K562 (cell line): ENCODE measurements around the gene DEDD2. TPM values are rescaled to one million over a fixed set of nuclear protein-coding genes. Genes with fewer than 3 reads are reported as not detected.

ENCODE experiments used
- CCAR2 ChIP-seq: fragments of 200-400 bp; formaldehyde crosslinking; IDR thresholded peaks from 2 replicates; pipeline ENCODE4 v1.6.1; 2017; ENCODE audit warnings: mild to moderate bottlenecking, low read depth, low read length
- ETS1 ChIP-seq: conservative IDR thresholded peaks from 2 replicates; pipeline ENCODE4 v1.6.1; 2011; ENCODE audit warnings: low read depth, mild to moderate bottlenecking, low read length; ENCODE audit not compliant: control insufficient read depth
- KLF6 ChIP-seq: fragments of 250-450 bp; sonication (Bioruptor Pico); IDR thresholded peaks from 2 replicates; pipeline ENCODE4 v1.4.0; 2020; ENCODE audit warnings: mild to moderate bottlenecking, moderate library complexity, borderline replicate concordance
- NR3C1 ChIP-seq: sonication (generic); formaldehyde crosslinking; IDR thresholded peaks from 2 replicates; pipeline ENCODE4 v1.8.1; 2022; ENCODE audit warnings: missing genetic modification reagents
- NRF1 ChIP-seq, 2 experiments: fragments of 450-650 bp; IDR thresholded peaks in 1 of 2; conservative IDR thresholded peaks in 1 of 2; 2 replicates each; pipeline ENCODE4 v1.6.1; 2014; ENCODE audit warnings: mild to moderate bottlenecking in 2 of 2
- POLR2A ChIP-seq: fragments of 450-650 bp; conservative IDR thresholded peaks from 2 replicates; pipeline ENCODE4 v1.6.1; 2016
- POLR2AphosphoS5 ChIP-seq: IDR thresholded peaks from 2 replicates; pipeline ENCODE4 v1.6.1; 2011; ENCODE audit warnings: mild to moderate bottlenecking, low read depth, low read length, moderate library complexity; ENCODE audit not compliant: control insufficient read depth, insufficient read depth
- REST ChIP-seq, 2 experiments: fragments of 450-650 bp; formaldehyde crosslinking in 1 of 2; IDR thresholded peaks; 2 replicates each; pipeline versions ENCODE4 v1.4.0 to v1.6.1; 2014 to 2020; ENCODE audit warnings: mild to moderate bottlenecking in 2 of 2, borderline replicate concordance in 1 of 2, low read depth in 1 of 2
- SNIP1 ChIP-seq: fragments of 450-650 bp; IDR thresholded peaks from 2 replicates; pipeline ENCODE4 v1.7.1; 2017; ENCODE audit warnings: low read depth, mild to moderate bottlenecking
- TAL1 ChIP-seq: fragments of 450-650 bp; IDR thresholded peaks from 2 replicates; pipeline ENCODE4 v1.6.1; 2016; ENCODE audit warnings: mild to moderate bottlenecking
- ZKSCAN3 ChIP-seq: fragments of 250-450 bp; sonication (Bioruptor Pico); IDR thresholded peaks from 2 replicates; pipeline ENCODE4 v1.4.0; 2020
- ZNF12 ChIP-seq: sonication (generic); formaldehyde crosslinking; IDR thresholded peaks from 2 replicates; pipeline ENCODE4 v1.4.0; 2020; ENCODE audit warnings: mild to moderate bottlenecking, missing genetic modification reagents
- ZNF280B ChIP-seq: fragments of 250-450 bp; sonication (Bioruptor Pico); IDR thresholded peaks from 2 replicates; pipeline ENCODE4 v1.5.1; 2021; ENCODE audit warnings: mild to moderate bottlenecking
- ZNF384 ChIP-seq: IDR thresholded peaks from 2 replicates; pipeline ENCODE4 v1.6.1; 2012; ENCODE audit warnings: low read depth, low read length, improper control_type of control experiment
- ZNF512 ChIP-seq: IDR thresholded peaks from 2 replicates; pipeline ENCODE4 v1.6.1; 2016; ENCODE audit warnings: missing genetic modification characterization, missing compliant biosample characterization
- polyA plus RNA-seq, 8 experiments: library from polyadenylated mRNA; depleted of rRNA in 4 of 8; stranded (reverse) in 5 of 8; unstranded in 3 of 8; fragments of >200 nt; fragmentation: Nextera tagmentation in 2 of 8; fragmentation: Illumina TruSeq in 1 of 8; extraction: Ambion mirVana in 2 of 8; extraction: Trizol in 1 of 8; gene quantifications; 2 replicates each; pipeline versions ENCODE4 v1.2.1 to v1.2.3, GENCODE V29; 2011 to 2014; ENCODE audit warnings: inconsistent platforms in 1 of 8, missing spikeins in 1 of 8
- total RNA-seq, 7 experiments: library from RNA; depleted of rRNA in 6 of 7; stranded (reverse); fragments of >200 nt in 6 of 7; fragmentation: Illumina TruSeq in 2 of 7; extraction: Trizol in 2 of 7; gene quantifications; 2 replicates each; pipeline versions ENCODE4 v1.2.1 to v1.2.3, GENCODE V29; 2011 to 2021; ENCODE audit warnings: low replicate concordance in 1 of 7

The DEDD2 gene
- total and polyA plus RNA-seq, 9 of the 15 experiments (the other 6 are each of a cell fraction or from before 2014, with no cell fraction given), result 4.3 to 43.0 (median 29.2) TPM

GRCh38 chr19:42244347-42245220 lies 27.1 kb upstream of the DEDD2 start (continued):
- TF ChIP-seq REST (IDR thresholded peaks at IDR 0.05; ENCODE audit: borderline replicate concordance), result peak; percentile 51; the same call in 1 of the 2 replicates
- TF ChIP-seq REST (CRISPR knock-in tag; IDR thresholded peaks at IDR 0.05; ENCODE audit: low read depth), result peak; percentile 72
- TF ChIP-seq POLR2A, result peak; percentile 63
- peak; percentile 79; the same call in 1 of the 2 replicates for TF ChIP-seq KLF6
- TF ChIP-seq ETS1, result peak; percentile 99
- TF ChIP-seq ZKSCAN3, result no peak
- TF ChIP-seq ZNF384, result no peak
- TF ChIP-seq POLR2AphosphoS5, result no peak
- no peak for TF ChIP-seq CCAR2
- no peak for TF ChIP-seq TAL1
- no peak for TF ChIP-seq ZNF280B
- TF ChIP-seq NRF1 (conservative IDR thresholded peaks at IDR 0.05 in 1 of 2, IDR thresholded peaks at IDR 0.05 in 1 of 2), result peak; percentile 76 to 80
- no peak for TF ChIP-seq NR3C1 (CRISPR knock-in tag)
- TF ChIP-seq SNIP1, result no peak
- TF ChIP-seq ZNF12 (CRISPR knock-in tag), result peak; percentile 57; the same call in 1 of the 2 replicates
- TF ChIP-seq ZNF512, result no peak
